Fibroblast of the aortic adventitia (primary cell): Measurements from ENCODE around the gene PRKN. TPM values are rescaled to one million over a fixed set of nuclear protein-coding genes. Genes with fewer than 3 reads are reported as not detected.

Experiments
- DNase-seq: peaks from one replicate; pipeline ENCODE4 v3.0.0-alpha.2; 2010; ENCODE audit warnings: low read depth
- H3K4me3 ChIP-seq: 2 replicates; pipeline ENCODE4 v1.5.1; 2011; ENCODE audit warnings: low read depth, mild to moderate bottlenecking, control low read depth, low read length, moderate library complexity
- CTCF ChIP-seq: IDR thresholded peaks from 2 replicates; pipeline ENCODE4 v1.5.1; 2011; ENCODE audit warnings: mild to moderate bottlenecking, low read length, control low read depth, inconsistent platforms; ENCODE audit not compliant: insufficient read depth
- total RNA-seq: library from RNA; depleted of rRNA; stranded (reverse); fragments of >200 nt; gene quantifications from 2 replicates; pipeline ENCODE4 v1.2.3, GENCODE V29; 2012; ENCODE audit warnings: low replicate concordance

PRKN gene
- total RNA-seq, 1 donor: 2.0 TPM

GRCh38 chr6:161711938-161712337 is 1015.6 kb downstream of the PRKN start:
- TF ChIP-seq CTCF: no peak
- DNase-seq: no peak
- no peak overlapping the region for H3K4me3 ChIP-seq

- TF ChIP-seq CTCF: no peak
- no peak overlapping the region for H3K4me3 ChIP-seq
- no peak for DNase-seq
Measured at GRCh38 chr6:161711515-161711914, 1016.1 kb downstream of the PRKN start.

- no peak overlapping the region for H3K4me3 ChIP-seq
- no peak for TF ChIP-seq CTCF
- no peak for DNase-seq
Measured at GRCh38 chr6:161710698-161711097, 1016.9 kb downstream of the PRKN start.

GRCh38 chr6:161701056-161701455 is 1026.5 kb downstream of the PRKN start:
- no peak overlapping the region for H3K4me3 ChIP-seq
- no peak for TF ChIP-seq CTCF
- no peak for DNase-seq

- no peak overlapping the region for H3K4me3 ChIP-seq
- TF ChIP-seq CTCF: no peak
- DNase-seq: no peak
Measured at GRCh38 chr6:161696801-161697200, 1030.8 kb downstream of the PRKN start.

GRCh38 chr6:161694995-161695394 is 1032.6 kb downstream of the PRKN start:
- peak; percentile 53 for TF ChIP-seq CTCF
- no peak overlapping the region for H3K4me3 ChIP-seq
- DNase-seq: peak; percentile 33

- no peak for TF ChIP-seq CTCF
- DNase-seq: no peak
- H3K4me3 ChIP-seq: no peak overlapping the region
Measured at GRCh38 chr6:161686655-161687054, 1040.9 kb downstream of the PRKN start.
